Measurements from ENCODE around the gene ERC1.
A peak's percentile ranks its signal among the peaks of the same experiment; 100 is the strongest.

The ERC1 gene

DNA sequence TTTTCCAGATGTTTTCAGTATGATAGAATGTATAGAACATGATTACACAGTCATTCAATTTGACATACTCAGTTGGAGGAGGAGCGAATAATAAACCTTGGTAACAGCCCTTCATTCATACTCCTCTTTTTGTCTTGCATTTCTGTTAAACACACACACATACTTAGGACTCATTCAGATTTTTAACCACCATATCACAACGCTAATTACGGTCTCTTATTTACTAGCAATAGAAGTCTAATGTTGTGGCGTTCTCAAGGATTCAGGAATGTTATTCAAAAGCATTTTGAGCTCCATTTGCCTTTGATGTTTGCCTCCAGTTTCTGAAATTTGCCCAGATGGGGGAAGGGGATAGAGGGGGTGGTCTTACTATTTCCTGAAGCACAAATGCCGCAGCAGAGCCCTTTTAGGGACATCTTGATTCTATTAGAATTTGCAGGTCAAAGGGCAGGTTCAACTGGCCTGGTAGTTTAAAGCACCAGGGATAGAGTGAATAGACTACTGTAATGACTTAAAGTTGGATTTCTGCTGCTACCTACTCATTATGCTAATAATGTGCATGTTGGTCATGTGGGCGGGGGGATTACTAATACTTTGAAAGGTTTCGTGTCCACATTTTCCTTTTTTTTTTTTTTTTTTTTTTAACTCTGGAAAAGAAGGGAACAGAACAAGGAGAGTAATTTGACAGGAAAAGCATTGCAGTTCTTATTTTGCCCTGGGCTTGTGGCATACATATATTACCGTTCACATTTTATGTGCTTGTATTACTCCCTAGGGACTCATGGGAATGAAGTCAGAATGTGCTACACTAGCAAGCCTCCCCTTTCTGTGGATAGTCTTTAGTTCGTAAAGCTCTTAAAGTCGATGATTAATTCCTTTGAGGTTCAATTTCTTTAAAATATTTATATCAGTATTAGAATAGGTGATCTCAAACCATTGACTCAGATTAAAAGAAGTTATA is 376.6 kb downstream of the ERC1 start:
- no peak overlapping the region for H3K4me3 ChIP-seq
- H3K27me3 ChIP-seq (ENCODE audit: low read depth), result 0 out of 2 replicates have a peak, but pooled peaks cover 4% of the 10 kb centered on the region
- DNase-seq (ENCODE audit: low spot score in 2 of 2), result no peak
- no peaks in the 10 kb centered on the region for H3K9me3 ChIP-seq
- in situ Hi-C loops (cut with MboI; ENCODE audit: low sequenced_read_pairs), result no loop called here
- peaks cover 32% of the 10 kb centered on the region for H3K4me1 ChIP-seq
- no peaks in the 10 kb centered on the region for H3K36me3 ChIP-seq (replicated peaks)

DNA sequence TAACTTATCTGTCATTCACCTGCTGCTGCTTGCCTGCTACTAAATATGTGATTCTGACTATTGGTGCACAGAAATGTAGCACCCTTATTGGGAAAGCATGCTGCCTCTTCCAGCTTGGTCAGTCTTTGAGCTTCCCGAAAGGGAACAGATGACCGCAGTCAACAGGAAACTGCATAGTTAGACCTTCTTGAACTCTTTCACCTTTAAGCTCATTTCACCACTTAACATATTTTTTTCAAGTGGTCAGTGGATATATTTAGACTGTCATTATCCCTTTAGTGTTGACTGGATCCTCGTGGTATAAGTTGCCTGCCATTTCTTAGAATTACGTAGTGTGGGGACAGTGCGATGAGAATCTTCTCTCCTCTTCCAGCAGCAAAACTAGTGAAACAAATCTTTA is 378.4 kb downstream of the ERC1 start:
- Histone ChIP-seq H3K4me3 (no peak overlapping the region), H3K36me3 (replicated peaks) (no peaks in the 10 kb centered on the region), H3K9me3 (no peaks in the 10 kb centered on the region), H3K27me3 (ENCODE audit: low read depth) (0 out of 2 replicates have a peak, but pooled peaks cover 4% of the 10 kb centered on the region), H3K4me1 (peaks cover 32% of the 10 kb centered on the region)
- DNase-seq (ENCODE audit: low spot score in 2 of 2), result no peak
- in situ Hi-C loops (cut with MboI; ENCODE audit: low sequenced_read_pairs), result no loop called here

DNA sequence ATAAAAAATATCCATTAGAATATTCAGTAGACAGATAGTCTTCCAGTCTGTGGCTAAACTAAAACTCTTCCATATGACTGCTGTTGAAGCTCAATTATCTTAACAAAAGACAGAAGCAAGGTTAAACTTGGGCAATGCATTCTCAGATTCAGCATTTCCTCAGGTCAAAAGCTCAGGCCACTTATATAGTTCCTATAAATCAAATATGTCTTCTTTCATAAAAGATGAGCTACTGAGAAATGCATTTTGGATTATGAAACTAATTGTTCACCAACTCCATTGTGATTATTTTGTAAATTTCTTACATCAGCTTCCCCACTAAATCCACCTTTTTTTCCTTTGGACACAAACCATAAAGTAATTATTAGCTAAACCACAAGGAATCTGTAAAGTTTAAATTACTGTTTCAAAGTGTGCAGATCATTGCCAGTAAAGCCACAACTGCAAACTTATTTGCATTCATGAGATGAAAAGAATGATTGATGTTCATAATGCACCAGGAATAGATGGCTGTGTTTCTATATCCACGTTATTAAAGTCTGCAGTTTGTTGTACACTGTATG is 379.0 kb downstream of the ERC1 start:
- 0 out of 2 replicates have a peak, but pooled peaks cover 4% of the 10 kb centered on the region for H3K27me3 ChIP-seq (ENCODE audit: low read depth)
- in situ Hi-C loops (cut with MboI; ENCODE audit: low sequenced_read_pairs), result no loop called here
- H3K36me3 ChIP-seq (replicated peaks), result no peaks in the 10 kb centered on the region
- H3K4me1 ChIP-seq, result peaks cover 32% of the 10 kb centered on the region
- H3K4me3 ChIP-seq, result no peak overlapping the region
- H3K9me3 ChIP-seq, result no peaks in the 10 kb centered on the region
- peak in 1 of 2 experiments; percentile 95 for DNase-seq (ENCODE audit: low spot score in 2 of 2)

DNA sequence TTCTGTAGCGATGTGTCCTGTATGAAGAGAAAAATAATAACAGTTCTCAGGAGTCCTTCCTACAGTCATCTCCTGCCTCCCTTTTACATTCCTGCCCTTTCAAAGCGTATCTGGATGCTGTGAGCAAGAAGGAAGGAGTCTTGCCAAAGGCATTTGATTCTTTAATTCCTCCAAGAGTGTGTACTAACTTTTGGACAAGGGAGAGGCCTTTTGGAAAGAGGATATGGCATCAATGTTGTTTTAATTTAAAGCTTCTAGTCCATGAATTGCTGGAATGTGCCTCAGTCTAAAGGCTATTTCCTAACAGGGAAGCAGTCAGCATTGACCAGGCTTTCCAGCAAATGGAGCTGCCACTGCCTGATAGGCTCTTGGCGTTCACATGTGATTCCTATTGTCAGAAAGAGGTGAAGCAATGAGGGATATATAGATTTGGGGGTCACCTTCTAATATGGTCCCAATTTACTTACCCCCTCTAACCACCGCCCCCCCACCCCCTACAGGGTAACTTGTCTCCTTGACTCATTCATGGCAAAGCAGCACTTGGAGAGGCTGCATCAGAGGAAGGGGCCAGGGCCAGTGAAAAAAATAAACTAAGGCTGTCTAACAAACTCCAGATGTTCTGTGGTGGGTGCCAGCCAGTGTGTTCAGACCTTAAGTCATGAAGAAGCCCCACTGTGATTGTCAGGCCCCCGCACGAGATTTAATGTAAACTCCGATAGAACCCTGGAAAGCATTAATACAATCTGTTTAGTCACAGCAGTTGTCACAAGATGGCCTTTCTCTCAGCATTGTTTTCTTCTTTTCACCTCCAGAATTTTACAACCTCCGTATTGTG is 383.1 kb downstream of the ERC1 start:
- H3K4me1 ChIP-seq, result peaks cover 16% of the 10 kb centered on the region
- in situ Hi-C loops (cut with MboI; ENCODE audit: low sequenced_read_pairs), result no loop called here
- peak in 1 of 2 experiments; percentile 46 for DNase-seq (ENCODE audit: low spot score in 2 of 2)
- H3K9me3 ChIP-seq, result no peaks in the 10 kb centered on the region
- H3K27me3 ChIP-seq (ENCODE audit: low read depth), result 0 out of 2 replicates have a peak, but pooled peaks cover under 1% of the 10 kb centered on the region
- no peaks in the 10 kb centered on the region; the same call in 1 of the 2 replicates for H3K36me3 ChIP-seq (replicated peaks)
- H3K4me3 ChIP-seq, result no peak overlapping the region

DNA sequence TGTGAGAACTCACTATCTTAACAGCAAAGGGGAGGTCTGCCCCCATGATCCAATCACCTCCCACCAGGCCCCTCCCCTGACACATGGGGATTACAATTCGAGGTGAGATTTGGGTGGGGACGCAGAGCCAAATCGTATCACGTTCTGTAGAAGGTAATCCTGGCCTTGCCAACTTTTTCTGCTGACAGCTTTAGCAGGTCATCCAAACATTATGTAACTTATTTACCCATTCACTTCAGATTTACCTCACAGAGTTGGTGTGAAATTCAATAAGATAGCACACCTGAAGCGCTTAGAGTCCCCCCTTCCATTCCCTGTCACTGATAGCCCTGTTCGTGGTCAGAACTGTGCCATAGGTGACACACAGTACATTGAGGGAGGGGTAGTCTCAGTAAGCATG is 384.3 kb downstream of the ERC1 start:
- Histone ChIP-seq H3K36me3 (replicated peaks) (no peaks in the 10 kb centered on the region; the same call in 1 of the 2 replicates), H3K27me3 (ENCODE audit: low read depth) (no peaks in the 10 kb centered on the region), H3K4me3 (no peak overlapping the region), H3K9me3 (no peaks in the 10 kb centered on the region), H3K4me1 (peaks cover 12% of the 10 kb centered on the region)
- no peak for DNase-seq (ENCODE audit: low spot score in 2 of 2)
- in situ Hi-C loops (cut with MboI; ENCODE audit: low sequenced_read_pairs), result no loop called here

DNA sequence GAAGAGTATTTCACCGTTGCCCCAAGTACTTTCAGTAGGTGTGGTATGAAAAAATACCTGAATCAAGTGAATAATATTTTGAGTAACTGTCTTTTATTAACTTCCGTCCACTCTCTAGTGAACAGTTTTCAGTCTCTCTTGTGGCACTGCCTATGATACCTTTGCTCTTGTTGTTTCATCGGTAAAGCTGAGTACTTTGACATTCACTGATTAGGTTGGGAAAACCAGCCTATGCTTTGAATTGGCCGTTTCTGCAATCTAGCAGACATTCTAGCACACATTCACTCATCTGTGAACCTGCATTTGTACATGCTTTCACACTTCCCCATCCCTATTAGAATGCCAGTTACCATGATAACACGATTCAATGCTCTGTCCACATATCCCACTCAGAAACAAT is 386.1 kb downstream of the ERC1 start:
- Histone ChIP-seq H3K4me1 (peaks cover 14% of the 10 kb centered on the region), H3K4me3 (no peak overlapping the region), H3K27me3 (ENCODE audit: low read depth) (no peaks in the 10 kb centered on the region), H3K9me3 (no peaks in the 10 kb centered on the region), H3K36me3 (replicated peaks) (no peaks in the 10 kb centered on the region; the same call in 1 of the 2 replicates)
- DNase-seq (ENCODE audit: low spot score in 2 of 2), result no peak
- in situ Hi-C loops (cut with MboI; ENCODE audit: low sequenced_read_pairs), result no loop called here

DNA sequence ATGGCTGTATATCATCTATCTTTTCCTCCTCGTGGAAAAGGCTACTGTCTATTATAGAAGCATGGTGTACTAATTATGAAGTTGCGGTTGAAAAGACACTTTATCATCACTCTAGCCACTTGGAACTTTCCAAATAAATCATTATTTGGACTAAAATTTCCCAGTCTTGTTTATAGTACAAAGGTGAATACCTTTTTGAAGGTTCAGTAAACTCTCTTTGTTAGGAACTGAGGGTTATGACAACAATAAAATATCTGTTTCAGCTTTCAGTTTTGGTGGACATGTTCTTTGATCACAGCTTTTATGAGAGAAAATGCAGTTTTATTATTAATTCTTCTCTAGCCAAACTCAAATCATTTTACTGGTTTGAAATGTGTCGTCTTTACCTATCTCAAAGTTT is 386.7 kb downstream of the ERC1 start:
- no peak for DNase-seq (ENCODE audit: low spot score in 2 of 2)
- no peaks in the 10 kb centered on the region for H3K27me3 ChIP-seq (ENCODE audit: low read depth)
- no peaks in the 10 kb centered on the region for H3K9me3 ChIP-seq
- in situ Hi-C loops (cut with MboI; ENCODE audit: low sequenced_read_pairs), result no loop called here
- H3K4me1 ChIP-seq, result peaks cover 14% of the 10 kb centered on the region
- no peaks in the 10 kb centered on the region; the same call in 1 of the 2 replicates for H3K36me3 ChIP-seq (replicated peaks)
- H3K4me3 ChIP-seq, result no peak overlapping the region

DNA sequence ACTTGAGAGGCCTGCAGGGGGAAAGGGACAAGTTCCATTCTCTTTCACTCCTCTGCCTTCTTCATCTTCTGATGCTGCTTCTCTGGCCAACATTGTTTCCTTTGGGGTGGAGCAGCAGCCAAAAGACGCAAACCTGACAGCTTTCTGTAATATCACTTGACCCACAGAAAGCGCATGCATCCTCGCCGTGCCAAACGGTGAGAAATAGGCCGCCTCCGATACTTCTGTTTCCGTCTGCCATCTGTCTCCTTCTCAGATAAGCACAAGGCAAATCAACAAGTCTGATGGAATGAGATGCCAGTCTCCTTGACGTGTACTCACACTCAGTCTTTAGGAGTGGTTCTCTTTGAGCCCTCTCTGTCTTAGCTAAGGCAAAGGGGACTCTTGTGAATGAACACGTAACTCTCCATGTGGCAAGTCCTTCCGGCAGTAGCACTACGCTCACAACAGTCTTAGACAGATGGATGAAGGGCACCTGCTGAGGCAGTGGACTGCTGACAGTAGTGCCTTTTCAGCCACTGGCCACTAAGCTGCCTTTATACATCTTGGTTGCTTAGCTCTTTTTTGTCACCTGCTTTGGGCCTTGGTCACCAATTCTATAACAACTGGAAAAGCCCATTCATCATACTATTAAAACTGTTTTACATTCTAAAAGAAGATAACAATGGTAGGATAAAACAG is 389.3 kb downstream of the ERC1 start:
- Histone ChIP-seq H3K9me3 (no peaks in the 10 kb centered on the region), H3K4me1 (peaks cover 14% of the 10 kb centered on the region), H3K4me3 (no peak overlapping the region), H3K36me3 (replicated peaks) (no peaks in the 10 kb centered on the region; the same call in 1 of the 2 replicates), H3K27me3 (ENCODE audit: low read depth) (no peaks in the 10 kb centered on the region)
- in situ Hi-C loops (cut with MboI; ENCODE audit: low sequenced_read_pairs), result no loop called here
- peak; percentile 78 to 95 for DNase-seq (ENCODE audit: low spot score in 2 of 2)

DNA sequence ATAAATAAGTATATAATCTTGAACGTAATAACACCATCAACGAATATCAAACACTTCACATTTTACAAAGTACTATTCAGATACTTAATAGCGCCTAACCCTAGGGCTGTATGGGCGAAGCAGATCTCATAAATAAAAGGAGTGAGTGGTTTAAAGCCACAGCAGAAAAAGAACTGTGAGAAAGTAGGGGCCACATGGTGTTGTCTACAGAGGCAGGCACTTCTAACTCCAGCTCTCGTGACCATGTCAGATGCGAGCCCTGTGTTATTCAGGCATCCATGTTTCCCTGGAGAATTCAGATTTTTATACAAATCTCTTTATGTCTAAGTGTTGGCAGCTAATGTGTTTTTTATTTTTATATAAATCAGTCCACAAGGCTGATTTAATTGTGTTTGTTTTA is 391.1 kb downstream of the ERC1 start:
- peaks cover 14% of the 10 kb centered on the region for H3K4me1 ChIP-seq
- DNase-seq (ENCODE audit: low spot score in 2 of 2), result no peak
- no peak overlapping the region for H3K4me3 ChIP-seq
- no peaks in the 10 kb centered on the region for H3K27me3 ChIP-seq (ENCODE audit: low read depth)
- no peaks in the 10 kb centered on the region; the same call in 1 of the 2 replicates for H3K36me3 ChIP-seq (replicated peaks)
- no peaks in the 10 kb centered on the region for H3K9me3 ChIP-seq
- in situ Hi-C loops (cut with MboI; ENCODE audit: low sequenced_read_pairs), result no loop called here

DNA sequence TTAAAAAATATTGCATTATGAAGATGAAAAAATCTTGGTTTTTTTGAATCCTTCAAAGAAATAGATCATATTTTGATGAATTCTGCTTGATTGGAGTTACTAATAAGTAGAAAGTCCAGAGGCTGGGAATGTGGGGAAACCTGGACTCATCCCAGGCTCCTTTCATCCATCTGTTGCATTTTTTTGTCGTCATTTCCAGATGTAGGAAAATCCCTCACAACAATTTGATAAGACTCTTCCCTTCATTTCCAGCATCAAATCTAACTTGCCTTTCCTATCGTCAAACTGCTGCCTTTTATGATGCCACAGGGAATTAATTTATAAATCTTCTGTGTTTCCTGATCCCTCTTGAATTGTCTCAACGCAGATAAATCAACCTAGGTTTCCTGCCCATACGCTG is 391.8 kb downstream of the ERC1 start:
- Histone ChIP-seq H3K4me3 (no peak overlapping the region), H3K27me3 (ENCODE audit: low read depth) (no peaks in the 10 kb centered on the region), H3K4me1 (peaks cover 14% of the 10 kb centered on the region), H3K9me3 (no peaks in the 10 kb centered on the region), H3K36me3 (replicated peaks) (no peaks in the 10 kb centered on the region; the same call in 1 of the 2 replicates)
- no peak for DNase-seq (ENCODE audit: low spot score in 2 of 2)
- in situ Hi-C loops (cut with MboI; ENCODE audit: low sequenced_read_pairs), result no loop called here

DNA sequence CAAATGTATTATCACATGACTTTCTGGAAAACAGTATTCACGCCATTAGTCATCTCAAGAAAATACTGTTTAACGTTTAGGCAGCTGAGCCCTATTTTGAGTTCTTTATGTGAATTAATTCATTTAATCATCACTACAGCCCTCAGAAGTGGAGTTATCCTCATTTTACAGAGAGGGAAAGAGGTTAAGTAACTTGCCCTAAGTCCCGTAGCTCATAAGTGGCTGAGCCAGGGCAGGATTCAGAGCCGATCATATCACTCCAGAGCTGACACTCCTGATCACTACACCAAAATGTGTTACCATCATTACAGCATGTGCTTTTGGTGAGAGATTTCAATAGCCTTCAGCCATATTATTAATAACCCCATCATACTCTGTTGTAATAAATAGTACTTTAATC is 392.7 kb downstream of the ERC1 start:
- no peaks in the 10 kb centered on the region for H3K36me3 ChIP-seq (replicated peaks)
- in situ Hi-C loops (cut with MboI; ENCODE audit: low sequenced_read_pairs), result no loop called here

DNA sequence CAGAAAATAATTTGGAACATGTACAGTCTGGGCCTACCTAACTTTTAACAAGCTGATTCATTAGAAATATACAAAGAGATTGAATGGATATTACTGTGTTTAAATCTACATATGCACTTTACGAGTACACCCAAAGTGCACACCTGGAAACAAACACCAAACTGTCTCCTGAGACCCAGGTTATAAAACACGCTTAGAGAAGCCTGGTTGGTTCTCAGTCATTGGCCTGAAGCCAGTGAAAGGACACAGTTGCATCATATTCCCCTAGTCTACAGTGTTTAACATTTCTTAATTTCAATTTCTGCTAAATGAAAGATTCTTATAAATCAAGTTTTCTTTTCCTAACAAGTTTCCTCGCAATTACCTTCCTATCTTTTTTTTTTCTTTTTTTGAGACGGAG is 393.9 kb downstream of the ERC1 start:
- in situ Hi-C loops (cut with MboI; ENCODE audit: low sequenced_read_pairs), result no loop called here
- no peaks in the 10 kb centered on the region for H3K27me3 ChIP-seq (ENCODE audit: low read depth)
- peaks cover 12% of the 10 kb centered on the region for H3K4me1 ChIP-seq
- H3K36me3 ChIP-seq (replicated peaks), result no peaks in the 10 kb centered on the region
- no peak overlapping the region for H3K4me3 ChIP-seq
- DNase-seq (ENCODE audit: low spot score in 2 of 2), result no peak
- no peaks in the 10 kb centered on the region for H3K9me3 ChIP-seq

More for the DNA sequence above, 392.7 kb downstream of the ERC1 start:
- H3K9me3 ChIP-seq, result no peaks in the 10 kb centered on the region
- H3K27me3 ChIP-seq (ENCODE audit: low read depth), result no peaks in the 10 kb centered on the region
- H3K4me1 ChIP-seq, result peaks cover 14% of the 10 kb centered on the region
- no peak for DNase-seq (ENCODE audit: low spot score in 2 of 2)
- H3K4me3 ChIP-seq, result no peak overlapping the region

DNA sequence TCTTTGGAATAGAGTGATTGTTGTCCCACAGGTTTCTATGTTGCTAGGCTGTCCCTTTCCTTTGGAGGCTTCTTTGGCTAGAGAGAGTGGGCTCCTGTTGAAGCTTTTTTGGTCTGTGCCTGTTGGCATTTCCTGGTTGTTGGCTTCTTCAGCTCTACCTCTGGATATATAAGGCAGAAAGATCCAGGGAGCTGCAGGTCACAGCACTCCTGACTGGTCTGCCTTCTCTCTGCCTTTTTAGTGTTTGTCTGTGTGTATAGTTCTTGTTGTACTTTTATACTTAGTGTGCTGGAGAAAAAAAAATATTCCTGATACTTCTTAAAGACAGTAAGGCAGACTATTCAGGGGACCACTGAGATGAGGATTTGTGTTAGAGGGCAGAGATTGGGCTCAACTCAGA is 400.7 kb downstream of the ERC1 start:
- Histone ChIP-seq H3K27me3 (ENCODE audit: low read depth) (no peaks in the 10 kb centered on the region), H3K4me3 (no peak overlapping the region), H3K36me3 (replicated peaks) (no peaks in the 10 kb centered on the region; the same call in 1 of the 2 replicates), H3K4me1 (no peaks in the 10 kb centered on the region), H3K9me3 (peaks cover 5% of the 10 kb centered on the region; the same call in 1 of the 2 replicates)
- in situ Hi-C loops (cut with MboI; ENCODE audit: low sequenced_read_pairs), result no loop called here
- no peak for DNase-seq (ENCODE audit: low spot score in 2 of 2)

Data from HAP-1 (cell line).